Activated CD4-positive, alpha-beta T cell treated with anti-CD3 and anti-CD28 coated beads, Interleukin-2, amount 50 U/mL, for 48 hours (primary cell): Measurements from ENCODE around the gene KCMF1.

Source experiments
- DNase-seq, 2 experiments: peaks; one replicate each; pipeline ENCODE4 v3.0.0-alpha.2; 2020

Gene KCMF1

GRCh38 chr2:85088921-85089320, 118.0 kb downstream of the KCMF1 start:
- no peak for DNase-seq

- DNase-seq, result no peak
Observed at GRCh38 chr2:85089585-85089984, 118.6 kb downstream of the KCMF1 start.

GRCh38 chr2:85091838-85092237, 120.9 kb downstream of the KCMF1 start:
- no peak for DNase-seq

GRCh38 chr2:85095094-85095493, 124.1 kb downstream of the KCMF1 start:
- DNase-seq, result no peak

- DNase-seq, result no peak
Observed at GRCh38 chr2:85096616-85097015, 125.7 kb downstream of the KCMF1 start.

- no peak for DNase-seq
Observed at GRCh38 chr2:85104228-85104627, 133.3 kb downstream of the KCMF1 start.

GRCh38 chr2:85106489-85107180, 135.7 kb downstream of the KCMF1 start:
- no peak for DNase-seq
